Measurements from ENCODE around the gene SYCP3.

GRCh38 chr12:101773650-101774162 lies 34.4 kb upstream of the SYCP3 start:
- peak; percentile 93 for TF ChIP-seq CTCF (IDR thresholded peaks at IDR 0.05; ENCODE audit: borderline replicate concordance, extremely low read depth, low read length, poor library complexity, severe bottlenecking)
- TF ChIP-seq EZH2 (IDR thresholded peaks at IDR 0.05; ENCODE audit: borderline replicate concordance, low read depth, low read length, severe bottlenecking), result no peak

Measured in DND-41 (cell line).